Endothelial cell of umbilical vein (primary cell): ENCODE data around the gene EXOC6B.
"Not testable (repeated sequence)": the region's sequence is repeated elsewhere in the genome, so short reads cannot be mapped to it uniquely, and the experiment has no call there.

ENCODE experiments used
- CTCF ChIP-seq, 2 donors: IDR thresholded peaks; 1 replicate in 1 of 2; 2 replicates in 1 of 2; pipeline ENCODE4 v1.5.1; 2011; ENCODE audit warnings: low read length in 2 of 2, mild to moderate bottlenecking in 2 of 2, moderate library complexity in 2 of 2, control low read depth in 1 of 2, inconsistent platforms in 1 of 2, low read depth in 1 of 2; ENCODE audit not compliant: insufficient read depth in 1 of 2; ENCODE audit errors: extremely low read depth in 1 of 2
- EZH2 ChIP-seq: IDR thresholded peaks from 2 replicates; pipeline ENCODE4 v1.6.1; 2012; ENCODE audit warnings: borderline replicate concordance, low read depth, mild to moderate bottlenecking, moderate library complexity, low read length, inconsistent platforms; ENCODE audit not compliant: severe bottlenecking
- FOS ChIP-seq: IDR thresholded peaks from 2 replicates; pipeline ENCODE4 v1.6.1; 2011; ENCODE audit warnings: mild to moderate bottlenecking, low read length, moderate library complexity, borderline replicate concordance; ENCODE audit not compliant: insufficient read depth
- GATA2 ChIP-seq: IDR thresholded peaks from 2 replicates; pipeline ENCODE4 v1.7.0; 2011; ENCODE audit warnings: low read depth, mild to moderate bottlenecking, moderate library complexity, mixed read lengths, low read length; ENCODE audit not compliant: insufficient read length, insufficient read depth
- JUN ChIP-seq: IDR thresholded peaks from 2 replicates; pipeline ENCODE4 v1.6.1; 2011; ENCODE audit warnings: borderline replicate concordance, low read depth; ENCODE audit not compliant: insufficient read length, insufficient read depth
- MAX ChIP-seq: IDR thresholded peaks from 2 replicates; pipeline ENCODE4 v1.6.1; 2011; ENCODE audit not compliant: insufficient read depth, insufficient read length
- MYC ChIP-seq: IDR thresholded peaks from one replicate; pipeline ENCODE4 v1.6.1; 2011; ENCODE audit warnings: mild to moderate bottlenecking, low read depth, low read length
- POLR2A ChIP-seq: IDR thresholded peaks from 2 replicates; pipeline ENCODE4 v1.6.1; 2012; ENCODE audit warnings: low read depth, mild to moderate bottlenecking, control low read depth, low read length
- POLR2AphosphoS5 ChIP-seq: IDR thresholded peaks from 2 replicates; pipeline ENCODE4 v1.6.1; 2012; ENCODE audit warnings: low read depth, mild to moderate bottlenecking, control low read depth, low read length, moderate library complexity; ENCODE audit not compliant: insufficient read depth

- not testable (repeated sequence) for TF ChIP-seq POLR2AphosphoS5; CTCF (IDR thresholded peaks at IDR 0.05; ENCODE audit: extremely low read depth in 1 of 2, insufficient read depth in 1 of 2, low read depth in 1 of 2, low read length in 2 of 2); MAX; POLR2A; JUN; EZH2; MYC; FOS; GATA2
These were observed 242.0 kb downstream of the EXOC6B start for GRCh38 chr2:72583836-72584235.
